HL-60 (cell line): ENCODE results near the gene MAP1B.

Experiments used
- DNase-seq, 2 experiments: peaks; one replicate each; pipeline ENCODE4 v3.0.0-alpha.2; 2010 to 2020; ENCODE audit warnings: low read depth in 1 of 2, low spot score in 1 of 2
- H3K27ac ChIP-seq: fragments of 250-450 bp; sonication (Bioruptor Pico); replicated peaks from 2 replicates; pipeline ENCODE4 v1.5.1; 2020; ENCODE audit warnings: mild to moderate bottlenecking, moderate library complexity
- H3K27me3 ChIP-seq: fragments of 250-450 bp; sonication (Bioruptor Pico); 2 replicates; pipeline ENCODE4 v1.5.1; 2021; ENCODE audit warnings: mild to moderate bottlenecking, moderate library complexity; ENCODE audit not compliant: insufficient read depth, poor library complexity, severe bottlenecking
- H3K4me3 ChIP-seq: replicated peaks from 2 replicates; pipeline ENCODE4 v1.5.1; 2011; ENCODE audit warnings: mild to moderate bottlenecking, control low read depth, low read length; ENCODE audit not compliant: insufficient read depth
- CTCF ChIP-seq: IDR thresholded peaks from one replicate; pipeline ENCODE4 v1.5.1; 2011; ENCODE audit warnings: low read length, control low read depth, inconsistent platforms; ENCODE audit not compliant: insufficient read depth
- GABPA ChIP-seq: IDR thresholded peaks from 2 replicates; pipeline ENCODE4 v1.6.1; 2012; ENCODE audit warnings: low read depth
- POLR2AphosphoS5 ChIP-seq: IDR thresholded peaks from 2 replicates; pipeline ENCODE4 v1.6.1; 2012; ENCODE audit warnings: low read depth
- REST ChIP-seq: IDR thresholded peaks from 2 replicates; pipeline ENCODE4 v1.6.1; 2012; ENCODE audit warnings: low read depth; ENCODE audit not compliant: insufficient replicate concordance
- SPI1 ChIP-seq: IDR thresholded peaks from 2 replicates; pipeline ENCODE4 v1.6.1; 2012; ENCODE audit warnings: low read depth, mild to moderate bottlenecking, borderline replicate concordance

The MAP1B gene

GRCh38 chr5:72129725-72130124 is 22.4 kb downstream of the MAP1B start:
- H3K4me3 ChIP-seq, result no peak overlapping the region
- H3K27ac ChIP-seq, result no peak overlapping the region
- TF ChIP-seq CTCF (no peak), SPI1 (no peak), POLR2AphosphoS5 (no peak), GABPA (no peak), REST (no peak)
- no peaks in the 10 kb centered on the region for H3K27me3 ChIP-seq
- DNase-seq, result no peak

DNA sequence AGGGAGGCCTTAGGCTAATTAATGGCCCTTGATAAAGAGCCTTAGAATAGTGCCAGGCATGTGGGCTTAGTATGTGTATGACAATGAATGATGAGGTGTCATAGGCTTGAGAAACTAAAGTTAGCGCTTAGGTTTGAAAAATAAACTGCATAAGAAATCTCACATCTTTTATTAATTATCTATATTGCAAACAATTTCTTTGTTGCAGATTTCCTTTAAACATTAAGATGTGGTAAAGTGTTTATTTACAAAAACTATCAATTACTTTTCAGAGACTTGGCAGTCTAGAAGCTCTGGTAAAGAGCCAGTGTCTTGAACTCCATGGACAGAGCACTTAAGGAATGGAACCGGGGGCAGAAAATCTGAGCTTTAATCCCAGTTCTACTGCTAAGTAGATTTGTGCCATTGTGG is 23.1 kb downstream of the MAP1B start:
- no peak for DNase-seq
- Histone ChIP-seq H3K27me3 (no peaks in the 10 kb centered on the region), H3K27ac (no peak overlapping the region), H3K4me3 (no peak overlapping the region)
- TF ChIP-seq POLR2AphosphoS5, result no peak
- no peak for TF ChIP-seq SPI1
- no peak for TF ChIP-seq CTCF
- TF ChIP-seq REST, result no peak
- TF ChIP-seq GABPA, result no peak

DNA sequence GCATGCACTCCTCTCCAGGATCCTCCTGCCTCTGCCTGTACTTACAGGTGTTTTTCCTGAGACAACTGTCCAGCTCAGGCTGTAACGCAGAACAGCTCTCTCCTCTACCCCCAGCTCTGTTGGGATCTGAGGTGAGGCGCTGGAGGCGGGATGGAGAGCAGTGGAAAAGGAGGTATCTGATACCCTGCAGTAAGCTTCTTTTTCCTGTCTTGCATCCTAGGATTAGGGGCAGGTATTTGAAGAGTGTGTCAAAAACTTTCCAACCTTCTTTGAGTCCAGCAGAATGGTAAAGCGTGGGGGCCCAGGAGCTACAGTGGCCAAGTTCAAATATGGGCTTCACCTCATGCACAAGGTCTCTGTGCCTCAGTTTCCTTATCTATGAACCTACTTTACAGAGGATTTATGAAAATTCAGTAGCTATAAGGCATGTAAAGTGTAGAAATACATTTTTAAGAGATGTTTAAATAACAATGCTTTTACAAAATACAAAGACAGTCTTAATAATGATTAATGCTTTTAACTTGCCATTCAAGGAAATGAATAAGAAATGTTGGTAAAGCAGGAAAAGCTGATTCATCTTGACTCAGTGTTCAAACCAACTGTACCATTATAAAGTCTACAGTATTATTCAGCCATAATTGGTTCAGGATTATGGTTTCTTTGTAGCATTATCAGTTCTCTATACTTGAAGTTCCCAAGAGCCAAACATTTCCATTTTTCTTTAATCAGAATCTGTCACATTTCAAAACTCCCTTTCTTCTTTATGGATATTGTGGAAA is 26.1 kb downstream of the MAP1B start:
- no peak for DNase-seq
- TF ChIP-seq REST (no peak), CTCF (no peak), SPI1 (no peak), POLR2AphosphoS5 (no peak), GABPA (no peak)
- no peak overlapping the region for H3K27ac ChIP-seq
- H3K27me3 ChIP-seq, result no peaks in the 10 kb centered on the region
- no peak overlapping the region for H3K4me3 ChIP-seq
